22Rv1 (cell line): ENCODE data around the gene COL18A1.

Experiments
- CTCF ChIP-seq: fragments of 450-650 bp; IDR thresholded peaks from 2 replicates; pipeline ENCODE4 v1.5.1; 2017; ENCODE audit warnings: mild to moderate bottlenecking
- ZFX ChIP-seq: fragments of 450-650 bp; IDR thresholded peaks from 2 replicates; pipeline ENCODE4 v1.6.1; 2017; ENCODE audit warnings: antibody characterized with exemption, borderline replicate concordance

GRCh38 chr21:45383111-45383614, 21.8 kb upstream of the COL18A1 start:
- TF ChIP-seq CTCF: no peak
- TF ChIP-seq ZFX: no peak
